GM12873 (cell line): ENCODE results near the gene SALL3.

Source experiments
- TF ChIP-seq, protein P1 (sequence below): IDR thresholded peaks from 2 replicates; pipeline ENCODE4 v1.5.1; 2012; ENCODE audit warnings: low read depth, mild to moderate bottlenecking, moderate library complexity, low read length, control low read depth; ENCODE audit not compliant: insufficient read depth; ENCODE audit errors: missing control alignments

The SALL3 gene

DNA sequence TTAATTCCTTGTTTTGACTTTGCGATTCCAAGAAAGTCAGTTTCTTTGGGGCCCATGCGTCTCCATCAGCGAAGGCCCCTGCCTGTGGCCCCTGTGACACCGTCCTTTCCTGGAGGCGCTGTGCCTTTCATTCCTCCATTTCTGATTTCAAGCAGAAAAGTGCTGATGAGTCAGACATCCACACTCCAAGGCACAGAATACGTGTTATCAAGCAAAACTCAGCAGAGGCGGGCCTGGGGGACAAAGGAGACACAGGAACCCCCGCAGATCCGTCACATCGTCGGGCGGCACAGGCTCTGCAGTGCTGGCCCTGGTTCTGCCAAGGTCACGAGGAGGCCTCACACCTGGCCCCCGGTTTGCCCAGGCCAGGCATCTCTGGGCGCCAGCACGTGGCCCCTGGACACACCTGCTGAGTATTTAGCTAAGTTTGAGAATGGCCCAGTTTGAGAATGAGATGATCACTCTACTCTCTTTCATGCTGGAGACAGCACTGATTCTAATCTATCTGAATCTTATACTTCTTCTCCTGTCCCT, 7.2 kb upstream of the SALL3 start:
- TF ChIP-seq, protein P1, sequence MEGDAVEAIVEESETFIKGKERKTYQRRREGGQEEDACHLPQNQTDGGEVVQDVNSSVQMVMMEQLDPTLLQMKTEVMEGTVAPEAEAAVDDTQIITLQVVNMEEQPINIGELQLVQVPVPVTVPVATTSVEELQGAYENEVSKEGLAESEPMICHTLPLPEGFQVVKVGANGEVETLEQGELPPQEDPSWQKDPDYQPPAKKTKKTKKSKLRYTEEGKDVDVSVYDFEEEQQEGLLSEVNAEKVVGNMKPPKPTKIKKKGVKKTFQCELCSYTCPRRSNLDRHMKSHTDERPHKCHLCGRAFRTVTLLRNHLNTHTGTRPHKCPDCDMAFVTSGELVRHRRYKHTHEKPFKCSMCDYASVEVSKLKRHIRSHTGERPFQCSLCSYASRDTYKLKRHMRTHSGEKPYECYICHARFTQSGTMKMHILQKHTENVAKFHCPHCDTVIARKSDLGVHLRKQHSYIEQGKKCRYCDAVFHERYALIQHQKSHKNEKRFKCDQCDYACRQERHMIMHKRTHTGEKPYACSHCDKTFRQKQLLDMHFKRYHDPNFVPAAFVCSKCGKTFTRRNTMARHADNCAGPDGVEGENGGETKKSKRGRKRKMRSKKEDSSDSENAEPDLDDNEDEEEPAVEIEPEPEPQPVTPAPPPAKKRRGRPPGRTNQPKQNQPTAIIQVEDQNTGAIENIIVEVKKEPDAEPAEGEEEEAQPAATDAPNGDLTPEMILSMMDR: no peak

GRCh38 chr18:78972930-78973331, 6.7 kb upstream of the SALL3 start:
- TF ChIP-seq, protein P1: no peak

GRCh38 chr18:78973357-78974083, 6.1 kb upstream of the SALL3 start:
- TF ChIP-seq, protein P1: no peak

- TF ChIP-seq, protein P1: no peak
These were observed 5.4 kb upstream of the SALL3 start for GRCh38 chr18:78974115-78974761.

DNA sequence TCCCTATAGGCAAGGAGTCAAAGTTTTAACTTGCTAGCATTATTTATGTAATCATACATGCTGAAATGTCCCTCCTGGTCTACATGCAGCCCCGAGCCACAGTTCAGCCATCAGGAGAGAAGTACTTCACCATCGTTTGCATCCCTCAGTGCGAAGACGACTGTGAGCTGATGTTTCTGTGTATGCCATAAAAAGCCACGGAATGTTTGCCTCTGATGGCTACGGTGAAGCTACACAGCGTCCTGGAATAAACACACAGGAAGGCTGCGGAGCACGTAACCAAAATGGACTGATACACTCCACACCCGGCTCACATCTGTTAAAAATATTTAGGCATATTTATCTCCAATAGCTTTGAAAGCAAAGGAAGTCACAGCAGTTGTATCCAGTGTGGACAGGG, 4.3 kb upstream of the SALL3 start:
- TF ChIP-seq, protein P1: no peak

GRCh38 chr18:78975699-78976335, 3.8 kb upstream of the SALL3 start:
- TF ChIP-seq, protein P1: no peak
